Activated naive CD4-positive, alpha-beta T cell treated with anti-CD3 and anti-CD28 coated beads for 36 hours (primary cell): ENCODE measurements around the gene APOA5. TPM values are rescaled to one million over a fixed set of nuclear protein-coding genes. Genes with fewer than 3 reads are reported as not detected.

Experiments used
- CTCF ChIA-PET: fragments of 350-600 bp; sonication (Branson Sonifier 250); formaldehyde crosslinking; loops from one replicate; lab custom pipeline; 2021; ENCODE audit warnings: antibody characterized with exemption; lab: Charles Lee
- DNase-seq: peaks from one replicate; pipeline ENCODE4 v3.0.0-alpha.2; 2020
- H3K27ac Mint-ChIP-seq: one replicate; pipeline ENCODE4 v1.8.0; 2021; ENCODE audit warnings: mild to moderate bottlenecking, mixed read lengths
- H3K27me3 Mint-ChIP-seq: one replicate; pipeline ENCODE4 v1.8.0; 2021; ENCODE audit warnings: low read depth, mixed read lengths
- H3K36me3 Mint-ChIP-seq: one replicate; pipeline ENCODE4 v1.8.0; 2021; ENCODE audit warnings: low read depth, mixed read lengths
- H3K4me1 Mint-ChIP-seq: one replicate; pipeline ENCODE4 v1.8.0; 2021; ENCODE audit warnings: low read depth, mixed read lengths
- H3K4me3 Mint-ChIP-seq: one replicate; pipeline ENCODE4 v1.8.0; 2021; ENCODE audit warnings: mild to moderate bottlenecking, moderate library complexity, mixed read lengths
- H3K9me3 Mint-ChIP-seq: one replicate; pipeline ENCODE4 v1.8.0; 2021; ENCODE audit warnings: mixed read lengths
- intact Hi-C: fragments of 100-400 bp; cut with micrococcal nuclease; formaldehyde crosslinking; loops from one replicate; pipeline ENCODE4 v1.15.1; 2023
- total RNA-seq, 2 experiments: library from RNA; stranded (reverse); gene quantifications; one replicate each; pipeline ENCODE4 v1.2.3, GENCODE V29; 2021

APOA5 gene
- total RNA-seq, 2 experiments from 2014 or later, result not detected

- no peak for DNase-seq
- intact Hi-C loops, result no loop called here
- Mint-ChIP-seq H3K9me3 (no peaks in the 10 kb centered on the region), H3K4me1 (peaks cover 11% of the 10 kb centered on the region), H3K27me3 (no peaks in the 10 kb centered on the region), H3K27ac (no peak overlapping the region), H3K36me3 (no peaks in the 10 kb centered on the region), H3K4me3 (no peak overlapping the region)
- CTCF ChIA-PET, result interaction anchor here (1.1 to 10.2 kb wide), 9 partner anchors 9 to 314 kb away, joined by 3 to 134 read pairs (median 10); partner anchors contain the start of genes APOA1, APOA4 and SIK3
Measured at GRCh38 chr11:116792144-116792868, 627 bp upstream of the APOA5 start.

- Mint-ChIP-seq H3K27me3 (no peaks in the 10 kb centered on the region), H3K36me3 (peaks cover 10% of the 10 kb centered on the region), H3K4me1 (peaks cover 22% of the 10 kb centered on the region), H3K27ac (no peak overlapping the region), H3K4me3 (no peak overlapping the region), H3K9me3 (no peaks in the 10 kb centered on the region)
- DNase-seq, result peak; percentile 84
- intact Hi-C loops, result loop anchor here (1.0 kb wide), 2 partner anchors 45 to 315 kb away; no protein-coding TSS in a partner anchor
- CTCF ChIA-PET, result interaction anchor here (0.6 to 10.2 kb wide), 38 partner anchors 8 to 436 kb away, joined by 3 to 134 read pairs (median 4); partner anchors contain the start of genes APOA1, APOA4 and SIK3
Measured at GRCh38 chr11:116791002-116791812, 472 bp downstream of the APOA5 start.

- intact Hi-C loops, result loop anchor here (1.0 kb wide), 2 partner anchors 46 to 316 kb away; no protein-coding TSS in a partner anchor
- H3K27ac Mint-ChIP-seq, result no peak overlapping the region
- H3K4me3 Mint-ChIP-seq, result no peak overlapping the region
- no peaks in the 10 kb centered on the region for H3K9me3 Mint-ChIP-seq
- no peak for DNase-seq
- H3K4me1 Mint-ChIP-seq, result peaks cover 30% of the 10 kb centered on the region
- CTCF ChIA-PET, result interaction anchor here (0.6 to 10.2 kb wide), 31 partner anchors 9 to 437 kb away, joined by 3 to 134 read pairs (median 4); partner anchors contain the start of genes APOA1 and SIK3
- no peaks in the 10 kb centered on the region for H3K27me3 Mint-ChIP-seq
- peaks cover 18% of the 10 kb centered on the region for H3K36me3 Mint-ChIP-seq
Measured at GRCh38 chr11:116790167-116791001, 1.3 kb downstream of the APOA5 start.

GRCh38 chr11:116788975-116789374, 2.7 kb downstream of the APOA5 start:
- no peak overlapping the region for H3K27ac Mint-ChIP-seq
- no peak for DNase-seq
- CTCF ChIA-PET, result interaction anchor here (2.9 to 10.2 kb wide), 3 partner anchors 11 to 318 kb away, joined by 10 to 134 read pairs (median 60); partner anchors contain the start of gene APOA1
- intact Hi-C loops, result loop anchor here (1.0 to 5.0 kb wide), 4 partner anchors 16 to 442 kb away; partner anchors contain the start of gene SIK3
- H3K4me1 Mint-ChIP-seq, result peaks cover 43% of the 10 kb centered on the region
- no peaks in the 10 kb centered on the region for H3K27me3 Mint-ChIP-seq
- peak overlapping the region; percentile 92 for H3K4me3 Mint-ChIP-seq
- no peaks in the 10 kb centered on the region for H3K9me3 Mint-ChIP-seq
- peaks cover 31% of the 10 kb centered on the region for H3K36me3 Mint-ChIP-seq

GRCh38 chr11:116788534-116788933, 3.1 kb downstream of the APOA5 start:
- H3K27me3 Mint-ChIP-seq, result no peaks in the 10 kb centered on the region
- peaks cover 31% of the 10 kb centered on the region for H3K36me3 Mint-ChIP-seq
- H3K4me1 Mint-ChIP-seq, result peaks cover 45% of the 10 kb centered on the region
- peak overlapping the region; percentile 17 for H3K27ac Mint-ChIP-seq
- CTCF ChIA-PET, result interaction anchor here (0.6 to 10.2 kb wide), 4 partner anchors 24 to 317 kb away, joined by 3 to 134 read pairs (median 9); partner anchors contain the start of gene APOA1
- H3K9me3 Mint-ChIP-seq, result no peaks in the 10 kb centered on the region
- peak overlapping the region; percentile 92 for H3K4me3 Mint-ChIP-seq
- intact Hi-C loops, result loop anchor here (1.0 to 5.0 kb wide), 4 partner anchors 15 to 442 kb away; partner anchors contain the start of gene SIK3
- no peak for DNase-seq

GRCh38 chr11:116787786-116788486, 3.7 kb downstream of the APOA5 start, which contains the start of gene ZPR1:
TSS of gene ZPR1 (minus strand) at chr11:116788023. CDS start at chr11:116787990, 33 bp downstream.
- peak within 1 kb of the TSS; percentile 87 for H3K27ac Mint-ChIP-seq
- CTCF ChIA-PET, result interaction anchor here (0.6 to 10.2 kb wide), 5 partner anchors 25 to 318 kb away, joined by 3 to 134 read pairs (median 4); partner anchors contain the start of gene APOA1
- no peaks in the 10 kb centered on the region for H3K9me3 Mint-ChIP-seq
- no peaks in the 10 kb centered on the region for H3K27me3 Mint-ChIP-seq
- peak within 1 kb of the TSS; percentile 92 for H3K4me3 Mint-ChIP-seq
- DNase-seq, result peak; percentile 87
- peaks cover 51% of the 10 kb centered on the region for H3K4me1 Mint-ChIP-seq
- intact Hi-C loops, result loop anchor here (1.0 to 5.0 kb wide), 4 partner anchors 15 to 443 kb away; partner anchors contain the start of gene SIK3
- peaks cover 36% of the 10 kb centered on the region for H3K36me3 Mint-ChIP-seq

GRCh38 chr11:116787436-116787785, 4.3 kb downstream of the APOA5 start:
- H3K27me3 Mint-ChIP-seq, result no peaks in the 10 kb centered on the region
- H3K4me1 Mint-ChIP-seq, result peaks cover 56% of the 10 kb centered on the region
- peak overlapping the region; percentile 55 for H3K27ac Mint-ChIP-seq
- no peak for DNase-seq
- no peaks in the 10 kb centered on the region for H3K9me3 Mint-ChIP-seq
- peak overlapping the region; percentile 92 for H3K4me3 Mint-ChIP-seq
- CTCF ChIA-PET, result interaction anchor here (0.6 to 10.2 kb wide), 8 partner anchors 14 to 388 kb away, joined by 3 to 134 read pairs (median 4); partner anchors contain the start of genes APOA1 and BUD13
- H3K36me3 Mint-ChIP-seq, result peaks cover 41% of the 10 kb centered on the region
- intact Hi-C loops, result loop anchor here (5.0 kb wide), 1 partner anchor 310 kb away; the partner anchor contains the start of gene SIK3

GRCh38 chr11:116786966-116787365, 4.7 kb downstream of the APOA5 start:
- Mint-ChIP-seq H3K4me1 (peaks cover 61% of the 10 kb centered on the region), H3K27ac (peak overlapping the region; percentile 55), H3K9me3 (no peaks in the 10 kb centered on the region), H3K4me3 (peak overlapping the region; percentile 92), H3K27me3 (no peaks in the 10 kb centered on the region), H3K36me3 (peaks cover 45% of the 10 kb centered on the region)
- no peak for DNase-seq
- CTCF ChIA-PET, result interaction anchor here (0.6 to 10.2 kb wide), 8 partner anchors 14 to 389 kb away, joined by 3 to 134 read pairs (median 4); partner anchors contain the start of genes APOA1 and BUD13
- intact Hi-C loops, result loop anchor here (5.0 kb wide), 1 partner anchor 310 kb away; the partner anchor contains the start of gene SIK3

- Mint-ChIP-seq H3K27me3 (no peaks in the 10 kb centered on the region), H3K4me1 (peaks cover 60% of the 10 kb centered on the region), H3K4me3 (peak overlapping the region; percentile 92), H3K36me3 (peaks cover 50% of the 10 kb centered on the region), H3K27ac (no peak overlapping the region), H3K9me3 (no peaks in the 10 kb centered on the region)
- intact Hi-C loops, result loop anchor here (5.0 kb wide), 1 partner anchor 311 kb away; the partner anchor contains the start of gene SIK3
- CTCF ChIA-PET, result interaction anchor here (0.7 to 10.2 kb wide), 6 partner anchors 13 to 313 kb away, joined by 3 to 134 read pairs (median 4); partner anchors contain the start of genes APOA1 and BUD13
- DNase-seq, result no peak
Measured at GRCh38 chr11:116786326-116786725, 5.4 kb downstream of the APOA5 start.

GRCh38 chr11:116782728-116783127, 9.0 kb downstream of the APOA5 start:
- peak overlapping the region; percentile 71 for H3K27ac Mint-ChIP-seq
- H3K36me3 Mint-ChIP-seq, result peaks cover 73% of the 10 kb centered on the region
- CTCF ChIA-PET, result interaction anchor here (0.9 to 2.7 kb wide), 4 partner anchors 10 to 323 kb away, joined by 3 to 11 read pairs (median 6); partner anchors contain the start of gene APOA5
- H3K4me3 Mint-ChIP-seq, result no peak overlapping the region
- H3K4me1 Mint-ChIP-seq, result peaks cover 84% of the 10 kb centered on the region
- no peaks in the 10 kb centered on the region for H3K9me3 Mint-ChIP-seq
- intact Hi-C loops, result no loop called here
- H3K27me3 Mint-ChIP-seq, result no peaks in the 10 kb centered on the region
- no peak for DNase-seq
